Stimulated activated CD8-positive, alpha-beta memory T cell treated with anti-CD3 and anti-CD28 coated beads, Interleukin-4, amount 100 ng/mL, for 24 hours (primary cell): ENCODE results near the gene CST7.

Experiments
- DNase-seq: peaks from one replicate; pipeline ENCODE4 v3.0.0-alpha.2; 2020; ENCODE audit warnings: low read depth

Gene CST7

GRCh38 chr20:24950836-24951525, 1.9 kb downstream of the CST7 start:
- no peak for DNase-seq

GRCh38 chr20:24951536-24952083, 2.5 kb downstream of the CST7 start:
- no peak for DNase-seq

DNA sequence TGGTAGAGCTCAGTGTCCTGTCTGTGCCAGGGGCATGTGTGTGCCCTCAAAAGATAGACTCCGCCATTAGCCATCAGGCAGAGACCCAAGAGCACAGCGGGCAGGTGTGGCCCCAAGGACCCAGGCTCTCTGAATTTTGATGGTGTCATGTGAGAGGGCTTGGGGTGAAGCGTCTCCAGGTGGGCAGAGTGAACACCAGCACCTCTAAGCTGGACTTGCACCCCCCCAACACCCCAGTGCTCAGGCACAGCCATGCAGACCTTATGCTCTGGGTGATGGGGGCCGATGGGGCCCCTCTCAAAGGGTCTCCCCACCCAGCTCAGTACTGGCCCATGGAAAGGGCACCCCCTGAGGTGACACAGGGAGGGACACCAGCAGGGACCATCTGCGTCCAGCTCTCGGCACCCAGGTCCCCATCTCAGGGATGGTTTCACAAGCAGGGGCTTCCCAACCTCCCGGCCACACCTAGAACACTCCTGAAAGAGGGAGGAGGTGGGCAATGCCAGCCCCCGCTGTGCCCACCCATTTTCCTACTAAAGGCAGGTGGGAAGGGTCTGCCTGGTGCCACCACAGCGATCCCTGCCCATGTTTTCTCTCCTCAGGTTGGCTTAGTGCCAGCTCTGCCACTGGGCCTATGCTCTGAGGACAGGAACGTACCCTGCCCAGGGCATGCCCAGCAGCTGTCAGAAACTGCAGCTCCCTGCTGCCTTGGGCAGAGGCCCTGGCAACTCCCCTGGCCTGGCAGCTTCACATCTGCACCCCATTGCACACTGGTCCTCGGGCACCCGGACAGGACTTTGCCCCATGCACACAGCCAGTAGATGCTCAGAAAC, 3.5 kb downstream of the CST7 start:
- DNase-seq = no peak

DNA sequence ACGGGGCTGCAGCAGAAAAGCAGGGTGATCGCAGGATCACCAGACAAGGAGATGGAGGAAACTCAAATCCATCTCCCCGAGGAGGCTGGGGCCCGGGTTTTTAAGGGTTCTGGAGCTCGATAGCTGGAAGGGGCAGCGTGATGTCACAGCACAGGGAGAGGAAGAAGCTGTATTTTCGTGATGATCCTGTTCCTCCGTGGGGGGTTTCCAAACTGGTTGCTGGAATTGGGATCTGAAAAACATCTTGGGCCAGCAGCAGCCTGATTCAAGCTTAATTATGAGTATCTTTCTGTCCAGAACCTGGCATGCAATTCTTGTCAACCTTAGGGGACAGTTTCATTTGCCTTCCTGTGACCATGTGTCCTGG, 4.1 kb downstream of the CST7 start:
- no peak for DNase-seq

- no peak for DNase-seq
Measured at GRCh38 chr20:24953621-24954133, 4.6 kb downstream of the CST7 start.

GRCh38 chr20:24954151-24954550, 5.1 kb downstream of the CST7 start:
- no peak for DNase-seq

- DNase-seq = no peak
Measured at GRCh38 chr20:24954566-24954965, 5.5 kb downstream of the CST7 start.

DNA sequence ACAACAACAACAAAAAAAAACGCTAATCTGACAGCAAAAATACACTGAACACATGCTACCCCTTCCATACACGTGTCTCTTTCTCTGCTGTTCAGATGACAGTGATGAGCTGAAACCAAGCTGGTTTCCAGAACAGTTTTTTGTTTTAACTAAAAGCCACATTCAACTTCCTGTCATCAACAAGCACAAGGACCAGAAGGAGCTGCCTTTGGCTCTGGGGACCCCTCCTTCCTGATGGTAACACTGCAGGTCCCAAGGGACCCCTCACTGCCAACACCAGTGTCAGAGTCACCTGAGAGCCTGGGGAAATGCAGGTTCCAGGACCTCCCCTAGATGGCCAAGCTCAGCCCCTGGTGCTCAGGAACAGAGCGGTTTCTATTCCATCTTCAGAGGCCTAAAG, 6.0 kb downstream of the CST7 start:
- DNase-seq = no peak

DNA sequence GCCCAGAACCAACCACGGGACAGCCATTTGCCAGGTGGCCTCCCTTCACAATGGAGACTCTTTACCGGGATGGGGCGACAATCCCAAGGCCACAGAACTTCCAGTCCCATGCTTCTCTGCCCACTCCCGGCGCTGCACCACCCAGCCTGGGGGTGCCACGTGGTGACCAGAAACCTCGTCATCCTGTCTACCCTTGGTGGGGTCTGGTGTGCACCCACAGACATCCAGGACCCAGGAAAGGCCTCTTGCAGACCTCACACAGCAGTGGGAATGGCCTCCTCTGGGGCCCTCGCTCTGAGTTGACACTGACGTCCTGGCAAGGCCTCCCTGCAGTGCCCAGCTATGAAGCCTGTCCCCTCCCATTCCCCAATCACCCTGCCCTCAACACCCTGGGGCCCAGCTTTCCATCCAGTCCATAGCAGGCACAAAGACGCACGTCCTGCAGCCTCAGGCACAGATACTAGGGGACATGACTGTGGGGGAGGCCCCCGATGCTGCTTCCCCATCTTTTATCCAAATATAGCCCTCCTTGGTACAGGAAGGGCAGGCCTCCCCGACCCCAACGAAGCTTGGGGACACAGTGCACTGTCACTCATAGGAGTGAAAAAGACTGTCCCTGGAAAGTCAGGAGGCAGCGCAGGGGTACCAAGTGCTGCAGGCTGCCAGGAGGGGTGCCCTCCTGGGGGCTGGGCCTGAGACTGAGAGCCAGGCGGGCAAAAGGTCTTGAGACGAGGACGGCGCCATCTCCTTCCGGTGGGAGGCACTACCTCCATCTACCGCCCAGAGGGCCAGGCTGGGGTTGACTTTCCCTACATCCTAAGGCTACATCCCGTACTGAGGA, 7.2 kb downstream of the CST7 start:
- no peak for DNase-seq

GRCh38 chr20:24957326-24958016, 8.4 kb downstream of the CST7 start:
- no peak for DNase-seq

DNA sequence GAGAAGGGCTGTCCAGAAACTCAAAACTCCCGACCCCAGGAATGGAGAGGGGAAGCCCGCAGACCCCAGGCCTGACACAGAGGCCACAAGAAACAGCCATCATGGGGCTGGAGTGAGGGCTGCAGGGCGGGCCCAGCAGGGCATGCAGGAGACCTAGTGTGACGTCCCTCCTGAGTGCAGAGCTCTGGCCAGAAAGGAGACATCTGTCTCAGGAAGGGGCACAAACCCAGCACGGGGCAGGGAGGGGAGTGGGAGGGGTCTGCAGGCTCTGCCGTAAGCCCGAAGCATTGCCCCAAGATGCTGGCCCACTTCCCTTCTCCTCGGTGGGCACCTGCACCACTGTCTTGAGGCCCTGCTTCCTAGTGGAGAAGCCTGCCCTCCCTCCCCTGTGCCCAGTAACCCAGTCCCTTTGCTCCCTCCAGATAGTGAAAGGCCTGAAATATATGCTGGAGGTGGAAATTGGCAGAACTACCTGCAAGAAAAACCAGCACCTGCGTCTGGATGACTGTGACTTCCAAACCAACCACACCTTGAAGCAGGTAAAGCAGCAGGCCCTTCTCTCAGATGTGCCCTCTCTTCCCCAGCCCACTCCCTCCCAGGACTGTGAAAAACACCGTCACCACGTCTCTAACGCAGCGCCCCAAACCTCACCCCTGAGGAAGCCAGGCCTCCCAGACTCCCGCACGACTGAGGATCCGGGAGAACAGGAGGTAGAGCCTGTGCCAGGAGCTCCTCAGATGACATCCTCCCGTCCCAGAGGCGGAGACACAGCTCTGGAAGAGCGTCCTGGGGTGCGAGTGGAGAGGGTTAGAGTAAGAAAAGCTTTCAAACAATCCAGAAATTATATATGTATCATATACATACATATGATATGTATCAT, 9.7 kb downstream of the CST7 start:
- no peak for DNase-seq

- DNase-seq = no peak
Measured at GRCh38 chr20:24959591-24960301, 10.7 kb downstream of the CST7 start.

GRCh38 chr20:24960302-24960801, 11.3 kb downstream of the CST7 start:
- no peak for DNase-seq

DNA sequence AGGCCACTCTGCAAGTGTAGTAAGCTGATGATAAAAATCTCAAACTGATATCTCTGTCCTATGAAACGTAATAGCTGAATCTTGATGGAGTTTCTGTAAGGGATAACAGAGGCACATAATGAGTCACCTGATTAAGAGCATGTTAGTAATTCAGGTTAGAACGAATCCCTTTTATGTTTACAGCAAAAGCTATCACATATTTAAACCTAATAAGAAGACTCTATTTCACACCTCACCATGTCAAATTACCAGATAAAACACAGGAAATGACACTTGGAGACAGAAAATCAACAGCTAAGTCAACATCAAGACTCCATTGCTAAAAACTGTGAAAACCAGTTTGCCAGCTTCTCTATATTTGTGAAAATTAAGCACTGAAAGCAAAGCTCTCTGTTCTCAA, 11.8 kb downstream of the CST7 start:
- no peak for DNase-seq

GRCh38 chr20:24961384-24962181, 12.5 kb downstream of the CST7 start:
- DNase-seq = no peak

- no peak for DNase-seq
Measured at GRCh38 chr20:24962182-24962492, 13.1 kb downstream of the CST7 start.

DNA sequence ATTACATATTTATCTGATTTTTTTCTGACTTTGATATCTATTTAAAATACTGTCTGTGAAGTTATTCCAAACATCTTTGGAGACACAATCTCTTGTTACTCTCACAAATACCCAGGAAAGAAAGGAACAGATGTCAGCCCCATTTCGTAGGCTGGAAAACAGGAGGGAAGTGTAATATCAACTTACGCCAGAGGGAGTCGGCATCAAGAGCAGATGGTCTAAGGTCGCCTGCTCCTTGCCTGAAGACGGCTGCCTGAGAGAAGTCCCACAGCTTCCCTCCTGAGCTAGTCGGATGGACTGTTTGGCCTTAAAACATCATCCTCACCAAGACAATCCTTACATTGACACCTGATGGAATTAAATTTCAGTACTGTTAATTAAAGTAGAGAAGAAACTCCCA, 13.4 kb downstream of the CST7 start:
- no peak for DNase-seq

DNA sequence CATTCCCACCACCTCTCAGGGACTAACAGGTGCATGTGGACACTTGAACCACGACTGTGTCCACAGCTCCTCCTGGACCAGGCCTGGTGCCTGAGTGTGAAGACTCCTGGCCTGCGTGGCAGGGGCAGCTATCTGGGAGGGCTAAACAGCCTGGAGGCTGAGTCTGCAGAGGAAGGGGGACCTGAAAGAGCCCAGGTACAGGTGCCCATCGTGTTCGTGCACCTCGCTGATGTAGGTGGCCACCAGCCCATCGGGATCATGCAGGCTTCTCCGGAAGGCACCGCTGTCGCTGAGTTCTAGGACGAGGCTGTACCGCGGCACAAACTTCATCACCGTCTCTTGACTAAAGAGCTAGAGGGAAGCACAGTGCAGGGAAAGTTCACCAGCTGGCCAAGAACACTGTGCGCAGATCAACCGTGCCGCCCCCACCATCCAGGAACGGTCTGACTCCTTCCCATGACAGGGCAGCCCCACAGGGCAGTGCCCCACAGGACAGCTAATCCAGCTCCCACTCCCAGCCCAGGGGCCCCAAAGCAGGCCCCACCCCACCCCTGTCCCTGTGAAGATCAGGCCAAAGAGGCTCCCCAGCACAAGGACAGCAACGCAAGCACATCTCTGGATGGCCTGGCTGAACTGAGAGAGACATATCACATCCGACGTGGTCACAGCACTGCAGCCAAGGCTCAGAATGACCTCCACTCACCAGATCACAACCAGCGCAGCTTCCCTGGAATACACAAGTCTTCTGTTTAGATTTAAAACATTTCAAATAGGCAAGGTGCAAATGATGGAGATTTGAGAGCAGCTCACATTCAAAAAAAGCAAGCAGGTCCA, 14.8 kb downstream of the CST7 start:
- no peak for DNase-seq
